ENCODE measurements around the gene ADAMTS14.

The ADAMTS14 gene

GRCh38 chr10:70757856-70758255 lies 85.5 kb downstream of the ADAMTS14 start:
- no peak for ATAC-seq
- TF ChIP-seq GLIS3 (CRISPR knock-in tag; IDR thresholded peaks at IDR 0.05), result no peak
- TF ChIP-seq TOX (CRISPR knock-in tag; IDR thresholded peaks at IDR 0.05; ENCODE audit: borderline replicate concordance), result no peak
- no peak for TF ChIP-seq RARB (CRISPR knock-in tag; IDR thresholded peaks at IDR 0.05)
- no peak for TF ChIP-seq ZNF8 (CRISPR knock-in tag; IDR thresholded peaks at IDR 0.05)
- TF ChIP-seq ZFP30 (CRISPR knock-in tag; IDR thresholded peaks at IDR 0.05), result no peak
- TF ChIP-seq ZFP3 (CRISPR knock-in tag; IDR thresholded peaks at IDR 0.05), result no peak
- no peak for TF ChIP-seq ZNF565 (CRISPR knock-in tag; conservative IDR thresholded peaks at IDR 0.05; ENCODE audit: low read depth)
- no peak for TF ChIP-seq ESRRG (CRISPR knock-in tag; IDR thresholded peaks at IDR 0.05)
- no peak for TF ChIP-seq SNAI2 (CRISPR knock-in tag; IDR thresholded peaks at IDR 0.05)
- no peak for TF ChIP-seq CSDC2 (CRISPR knock-in tag; IDR thresholded peaks at IDR 0.05)
- TF ChIP-seq BACH2 (CRISPR knock-in tag; IDR thresholded peaks at IDR 0.05; ENCODE audit: borderline replicate concordance), result no peak
- TF ChIP-seq, protein P1, sequence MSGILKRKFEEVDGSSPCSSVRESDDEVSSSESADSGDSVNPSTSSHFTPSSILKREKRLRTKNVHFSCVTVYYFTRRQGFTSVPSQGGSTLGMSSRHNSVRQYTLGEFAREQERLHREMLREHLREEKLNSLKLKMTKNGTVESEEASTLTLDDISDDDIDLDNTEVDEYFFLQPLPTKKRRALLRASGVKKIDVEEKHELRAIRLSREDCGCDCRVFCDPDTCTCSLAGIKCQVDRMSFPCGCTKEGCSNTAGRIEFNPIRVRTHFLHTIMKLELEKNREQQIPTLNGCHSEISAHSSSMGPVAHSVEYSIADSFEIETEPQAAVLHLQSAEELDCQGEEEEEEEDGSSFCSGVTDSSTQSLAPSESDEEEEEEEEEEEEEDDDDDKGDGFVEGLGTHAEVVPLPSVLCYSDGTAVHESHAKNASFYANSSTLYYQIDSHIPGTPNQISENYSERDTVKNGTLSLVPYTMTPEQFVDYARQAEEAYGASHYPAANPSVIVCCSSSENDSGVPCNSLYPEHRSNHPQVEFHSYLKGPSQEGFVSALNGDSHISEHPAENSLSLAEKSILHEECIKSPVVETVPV (CRISPR knock-in tag; IDR thresholded peaks at IDR 0.05), result no peak
- no peak for TF ChIP-seq PATZ1 (CRISPR knock-in tag; IDR thresholded peaks at IDR 0.05; ENCODE audit: borderline replicate concordance)
- TF ChIP-seq ZNF70 (CRISPR knock-in tag; IDR thresholded peaks at IDR 0.05), result no peak
- TF ChIP-seq OSR1 (CRISPR knock-in tag; IDR thresholded peaks at IDR 0.05), result no peak
- no peak for TF ChIP-seq ARNTL (CRISPR knock-in tag; IDR thresholded peaks at IDR 0.05; ENCODE audit: borderline replicate concordance, low read depth)
- no peak for TF ChIP-seq CREB5 (CRISPR knock-in tag; IDR thresholded peaks at IDR 0.05; ENCODE audit: low read depth)
- TF ChIP-seq PPARA (CRISPR knock-in tag; IDR thresholded peaks at IDR 0.05; ENCODE audit: borderline replicate concordance), result no peak
- TF ChIP-seq TCF4 (CRISPR knock-in tag; IDR thresholded peaks at IDR 0.05; ENCODE audit: borderline replicate concordance), result no peak

DNA sequence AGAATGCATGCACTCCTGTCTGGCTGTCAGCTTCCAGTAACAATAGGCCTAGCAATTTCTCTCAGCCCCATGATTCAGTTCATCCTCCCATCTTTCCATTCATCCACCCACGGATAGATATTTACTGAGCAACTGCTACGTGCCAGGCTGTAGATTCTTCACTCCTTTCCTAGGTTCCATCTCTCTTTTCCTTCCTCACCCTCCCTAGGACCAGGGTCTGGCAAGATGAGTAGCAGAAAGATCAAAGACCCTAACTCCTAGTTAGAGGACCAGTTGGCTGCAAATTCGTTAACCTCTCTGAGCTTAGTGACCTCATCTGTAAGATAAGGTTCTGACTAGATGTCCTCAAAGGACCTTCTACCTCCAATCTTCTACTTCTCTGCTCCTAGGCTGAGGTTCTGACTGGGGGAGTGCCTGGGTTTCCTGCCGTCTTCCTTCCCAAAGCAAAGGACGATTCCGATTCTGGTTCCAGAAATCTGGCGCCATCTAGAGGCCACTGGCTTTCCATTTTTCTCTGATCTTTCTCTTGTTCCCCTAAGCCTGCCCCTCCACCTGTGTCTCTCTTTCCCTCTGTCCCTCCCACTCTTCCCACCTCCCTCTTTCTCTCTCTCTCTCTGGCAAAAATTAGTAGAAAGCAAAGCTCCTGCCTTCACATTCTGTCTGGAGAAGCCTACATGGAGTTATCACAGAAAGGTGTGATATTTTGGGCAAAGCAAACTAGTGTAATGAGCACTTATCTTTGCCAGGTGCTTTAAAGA lies 86.6 kb downstream of the ADAMTS14 start:
- peak; percentile 82 for ATAC-seq
- no peak for TF ChIP-seq OSR1 (CRISPR knock-in tag; IDR thresholded peaks at IDR 0.05)
- no peak for TF ChIP-seq ESRRG (CRISPR knock-in tag; IDR thresholded peaks at IDR 0.05)
- TF ChIP-seq, protein P1 (CRISPR knock-in tag; IDR thresholded peaks at IDR 0.05), result no peak
- no peak for TF ChIP-seq PATZ1 (CRISPR knock-in tag; IDR thresholded peaks at IDR 0.05; ENCODE audit: borderline replicate concordance)

DNA sequence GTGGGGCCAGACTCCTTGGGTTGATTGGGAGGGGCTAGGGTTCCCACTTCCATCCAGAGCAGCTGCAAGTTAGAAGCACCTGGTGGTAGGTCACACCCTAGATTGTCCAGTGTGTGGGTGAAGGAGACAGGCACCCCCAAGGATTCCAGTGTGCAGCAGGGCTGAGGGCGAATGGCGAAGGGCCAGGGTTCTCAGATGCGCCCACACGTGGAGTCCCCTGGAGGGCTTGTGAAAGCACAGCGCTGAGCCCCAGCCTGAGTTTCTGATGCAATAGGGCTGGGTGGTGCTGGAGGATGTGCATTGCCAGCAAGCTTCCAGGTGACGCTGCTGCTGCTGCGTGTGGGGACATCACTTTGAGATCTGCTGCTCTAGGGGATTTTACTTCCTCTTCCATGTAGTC lies 87.5 kb downstream of the ADAMTS14 start:
- no peak for ATAC-seq
- TF ChIP-seq ZNF565 (CRISPR knock-in tag; conservative IDR thresholded peaks at IDR 0.05; ENCODE audit: low read depth), result no peak
- no peak for TF ChIP-seq PPARA (CRISPR knock-in tag; IDR thresholded peaks at IDR 0.05; ENCODE audit: borderline replicate concordance)
- no peak for TF ChIP-seq TCF4 (CRISPR knock-in tag; IDR thresholded peaks at IDR 0.05; ENCODE audit: borderline replicate concordance)
- no peak for TF ChIP-seq ZNF70 (CRISPR knock-in tag; IDR thresholded peaks at IDR 0.05)
- TF ChIP-seq ZFP3 (CRISPR knock-in tag; IDR thresholded peaks at IDR 0.05), result no peak
- TF ChIP-seq SNAI2 (CRISPR knock-in tag; IDR thresholded peaks at IDR 0.05), result no peak
- TF ChIP-seq RARB (CRISPR knock-in tag; IDR thresholded peaks at IDR 0.05), result no peak
- TF ChIP-seq PATZ1 (CRISPR knock-in tag; IDR thresholded peaks at IDR 0.05; ENCODE audit: borderline replicate concordance), result no peak
- no peak for TF ChIP-seq ARNTL (CRISPR knock-in tag; IDR thresholded peaks at IDR 0.05; ENCODE audit: borderline replicate concordance, low read depth)
- no peak for TF ChIP-seq ZNF8 (CRISPR knock-in tag; IDR thresholded peaks at IDR 0.05)
- TF ChIP-seq ZFP30 (CRISPR knock-in tag; IDR thresholded peaks at IDR 0.05), result no peak
- TF ChIP-seq, protein P1 (CRISPR knock-in tag; IDR thresholded peaks at IDR 0.05), result no peak
- no peak for TF ChIP-seq CREB5 (CRISPR knock-in tag; IDR thresholded peaks at IDR 0.05; ENCODE audit: low read depth)

Data from SK-N-SH treated with all-trans-retinoic acid at 6 μM for 48 hours (cell line).